HepG2 (cell line): Measurements from ENCODE around the gene FITM1. TPM values are rescaled to one million over a fixed set of nuclear protein-coding genes. Genes with fewer than 3 reads are reported as not detected.

Experiments
- ARHGAP35 ChIP-seq: sonication (generic); formaldehyde crosslinking; IDR thresholded peaks from 2 replicates; pipeline ENCODE4 v1.9.0; 2022; ENCODE audit warnings: mild to moderate bottlenecking, inconsistent platforms, moderate library complexity, missing genetic modification reagents, borderline replicate concordance
- CCDC6 ChIP-seq: sonication (generic); formaldehyde crosslinking; IDR thresholded peaks from 2 replicates; pipeline ENCODE4 v1.8.1; 2022; ENCODE audit warnings: mild to moderate bottlenecking, missing genetic modification reagents, moderate library complexity
- DZIP1 ChIP-seq: sonication (generic); formaldehyde crosslinking; IDR thresholded peaks from 2 replicates; pipeline ENCODE4 v1.5.0; 2020; ENCODE audit warnings: mild to moderate bottlenecking, missing genetic modification reagents
- GABPB1 ChIP-seq: IDR thresholded peaks from 2 replicates; pipeline ENCODE4 v1.6.1; 2016; ENCODE audit warnings: mild to moderate bottlenecking, missing genetic modification reagents, moderate library complexity, missing compliant biosample characterization
- HOMEZ ChIP-seq: IDR thresholded peaks from 2 replicates; pipeline ENCODE4 v1.6.1; 2016; ENCODE audit warnings: low read depth
- JARID2 ChIP-seq: sonication (generic); formaldehyde crosslinking; IDR thresholded peaks from 2 replicates; pipeline ENCODE4 v1.8.1; 2023; ENCODE audit warnings: missing genetic modification reagents, inconsistent platforms; ENCODE audit not compliant: insufficient replicate concordance
- PCBP2 ChIP-seq: fragments of 200-400 bp; formaldehyde crosslinking; optimal IDR thresholded peaks from 2 replicates; pipeline ENCODE3; 2018; ENCODE audit warnings: low read length, low read depth; ENCODE audit not compliant: poor library complexity, severe bottlenecking
- SPEN ChIP-seq: sonication (generic); formaldehyde crosslinking; IDR thresholded peaks from 2 replicates; pipeline ENCODE4 v1.5.1; 2020; ENCODE audit warnings: low read depth, mild to moderate bottlenecking, missing genetic modification reagents
- TBP ChIP-seq: sonication (generic); formaldehyde crosslinking; IDR thresholded peaks from 2 replicates; pipeline ENCODE4 v1.5.0; 2020; ENCODE audit warnings: missing genetic modification reagents
- YY1 ChIP-seq: IDR thresholded peaks from 2 replicates; pipeline ENCODE4 v1.6.1; 2011; ENCODE audit warnings: low read length, low read depth, moderate library complexity, mild to moderate bottlenecking; ENCODE audit not compliant: insufficient read depth, insufficient replicate concordance
- ZNF563 ChIP-seq: sonication (generic); formaldehyde crosslinking; IDR thresholded peaks from 2 replicates; pipeline ENCODE4 v1.8.0; 2022; ENCODE audit warnings: mild to moderate bottlenecking, moderate library complexity, missing genetic modification reagents
- ZNF598 ChIP-seq: sonication (generic); formaldehyde crosslinking; IDR thresholded peaks from 2 replicates; pipeline ENCODE4 v1.5.1; 2020; ENCODE audit warnings: mild to moderate bottlenecking, missing genetic modification reagents, borderline replicate concordance
- ZSCAN5A ChIP-seq: sonication (generic); formaldehyde crosslinking; IDR thresholded peaks from 2 replicates; pipeline ENCODE4 v1.8.0; 2022; ENCODE audit warnings: mild to moderate bottlenecking, missing genetic modification reagents, borderline replicate concordance
- polyA plus RNA-seq, 8 experiments: library from polyadenylated mRNA; depleted of rRNA in 3 of 8; stranded (reverse) in 7 of 8; unstranded in 1 of 8; fragments of >200 nt; fragmentation: Illumina TruSeq in 4 of 8; extraction: Trizol in 4 of 8; gene quantifications; 2 replicates each; pipeline versions ENCODE4 v1.2.1 to v1.2.3, GENCODE V29; 2011 to 2016; ENCODE audit warnings: low read depth in 4 of 8, missing spikeins in 1 of 8, mixed read lengths in 1 of 8; ENCODE audit not compliant: insufficient read depth in 1 of 8
- total RNA-seq, 5 experiments: library from RNA; depleted of rRNA; stranded (reverse); fragments of >200 nt; fragmentation: Illumina TruSeq; extraction: Trizol; gene quantifications; 2 replicates each; pipeline ENCODE4 v1.2.3, GENCODE V29; 2016; ENCODE audit warnings: low read depth in 1 of 5
- TF ChIP-seq, protein P1 (sequence below): sonication (generic); formaldehyde crosslinking; IDR thresholded peaks from 2 replicates; pipeline ENCODE4 v1.4.0; 2020; ENCODE audit warnings: missing genetic modification reagents, borderline replicate concordance
- TF ChIP-seq, protein P2 (sequence below): sonication (generic); formaldehyde crosslinking; IDR thresholded peaks from 2 replicates; pipeline ENCODE4 v1.4.0; 2020; ENCODE audit warnings: missing genetic modification reagents

FITM1 gene
- total and polyA plus RNA-seq, 2 of the 13 experiments (the other 11 are each of a cell fraction or from before 2014, with no cell fraction given), result 2.7 to 5.8 TPM

DNA sequence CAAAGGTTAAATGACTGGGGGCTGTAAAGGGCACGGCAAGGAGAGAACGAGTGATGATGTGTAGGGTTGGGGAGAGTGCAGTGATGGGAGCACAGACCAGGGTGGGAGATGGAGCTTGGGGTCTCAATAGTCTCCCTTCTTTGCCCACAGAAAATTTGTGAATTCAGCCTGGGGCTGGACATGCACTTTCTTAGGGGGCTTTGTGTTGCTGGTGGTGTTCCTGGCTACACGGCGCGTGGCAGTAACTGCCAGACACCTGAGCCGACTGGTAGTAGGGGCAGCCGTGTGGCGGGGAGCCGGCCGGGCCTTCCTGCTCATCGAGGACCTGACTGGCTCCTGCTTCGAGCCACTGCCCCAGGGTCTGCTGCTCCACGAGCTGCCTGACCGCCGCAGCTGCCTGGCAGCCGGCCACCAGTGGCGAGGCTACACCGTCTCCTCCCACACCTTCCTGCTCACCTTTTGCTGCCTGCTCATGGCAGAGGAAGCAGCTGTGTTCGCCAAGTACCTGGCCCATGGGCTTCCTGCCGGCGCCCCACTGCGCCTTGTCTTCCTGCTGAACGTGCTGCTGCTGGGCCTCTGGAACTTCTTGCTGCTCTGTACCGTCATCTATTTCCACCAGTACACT, 1.7 kb downstream of the FITM1 start (continued):
- TF ChIP-seq, protein P1, sequence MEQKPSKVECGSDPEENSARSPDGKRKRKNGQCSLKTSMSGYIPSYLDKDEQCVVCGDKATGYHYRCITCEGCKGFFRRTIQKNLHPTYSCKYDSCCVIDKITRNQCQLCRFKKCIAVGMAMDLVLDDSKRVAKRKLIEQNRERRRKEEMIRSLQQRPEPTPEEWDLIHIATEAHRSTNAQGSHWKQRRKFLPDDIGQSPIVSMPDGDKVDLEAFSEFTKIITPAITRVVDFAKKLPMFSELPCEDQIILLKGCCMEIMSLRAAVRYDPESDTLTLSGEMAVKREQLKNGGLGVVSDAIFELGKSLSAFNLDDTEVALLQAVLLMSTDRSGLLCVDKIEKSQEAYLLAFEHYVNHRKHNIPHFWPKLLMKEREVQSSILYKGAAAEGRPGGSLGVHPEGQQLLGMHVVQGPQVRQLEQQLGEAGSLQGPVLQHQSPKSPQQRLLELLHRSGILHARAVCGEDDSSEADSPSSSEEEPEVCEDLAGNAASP (CRISPR knock-in tag), result no peak
- TF ChIP-seq ZSCAN5A (CRISPR knock-in tag), result no peak
- no peak for TF ChIP-seq PCBP2
- no peak for TF ChIP-seq TBP (CRISPR knock-in tag)
- no peak for TF ChIP-seq YY1
- peak; percentile 33; the same call in 1 of the 2 replicates for TF ChIP-seq ARHGAP35 (CRISPR knock-in tag)
- TF ChIP-seq CCDC6 (CRISPR knock-in tag), result no peak
- TF ChIP-seq DZIP1 (CRISPR knock-in tag), result no peak
- peak; percentile 38; the same call in 1 of the 2 replicates for TF ChIP-seq GABPB1 (CRISPR knock-in tag)
- TF ChIP-seq, protein P2, sequence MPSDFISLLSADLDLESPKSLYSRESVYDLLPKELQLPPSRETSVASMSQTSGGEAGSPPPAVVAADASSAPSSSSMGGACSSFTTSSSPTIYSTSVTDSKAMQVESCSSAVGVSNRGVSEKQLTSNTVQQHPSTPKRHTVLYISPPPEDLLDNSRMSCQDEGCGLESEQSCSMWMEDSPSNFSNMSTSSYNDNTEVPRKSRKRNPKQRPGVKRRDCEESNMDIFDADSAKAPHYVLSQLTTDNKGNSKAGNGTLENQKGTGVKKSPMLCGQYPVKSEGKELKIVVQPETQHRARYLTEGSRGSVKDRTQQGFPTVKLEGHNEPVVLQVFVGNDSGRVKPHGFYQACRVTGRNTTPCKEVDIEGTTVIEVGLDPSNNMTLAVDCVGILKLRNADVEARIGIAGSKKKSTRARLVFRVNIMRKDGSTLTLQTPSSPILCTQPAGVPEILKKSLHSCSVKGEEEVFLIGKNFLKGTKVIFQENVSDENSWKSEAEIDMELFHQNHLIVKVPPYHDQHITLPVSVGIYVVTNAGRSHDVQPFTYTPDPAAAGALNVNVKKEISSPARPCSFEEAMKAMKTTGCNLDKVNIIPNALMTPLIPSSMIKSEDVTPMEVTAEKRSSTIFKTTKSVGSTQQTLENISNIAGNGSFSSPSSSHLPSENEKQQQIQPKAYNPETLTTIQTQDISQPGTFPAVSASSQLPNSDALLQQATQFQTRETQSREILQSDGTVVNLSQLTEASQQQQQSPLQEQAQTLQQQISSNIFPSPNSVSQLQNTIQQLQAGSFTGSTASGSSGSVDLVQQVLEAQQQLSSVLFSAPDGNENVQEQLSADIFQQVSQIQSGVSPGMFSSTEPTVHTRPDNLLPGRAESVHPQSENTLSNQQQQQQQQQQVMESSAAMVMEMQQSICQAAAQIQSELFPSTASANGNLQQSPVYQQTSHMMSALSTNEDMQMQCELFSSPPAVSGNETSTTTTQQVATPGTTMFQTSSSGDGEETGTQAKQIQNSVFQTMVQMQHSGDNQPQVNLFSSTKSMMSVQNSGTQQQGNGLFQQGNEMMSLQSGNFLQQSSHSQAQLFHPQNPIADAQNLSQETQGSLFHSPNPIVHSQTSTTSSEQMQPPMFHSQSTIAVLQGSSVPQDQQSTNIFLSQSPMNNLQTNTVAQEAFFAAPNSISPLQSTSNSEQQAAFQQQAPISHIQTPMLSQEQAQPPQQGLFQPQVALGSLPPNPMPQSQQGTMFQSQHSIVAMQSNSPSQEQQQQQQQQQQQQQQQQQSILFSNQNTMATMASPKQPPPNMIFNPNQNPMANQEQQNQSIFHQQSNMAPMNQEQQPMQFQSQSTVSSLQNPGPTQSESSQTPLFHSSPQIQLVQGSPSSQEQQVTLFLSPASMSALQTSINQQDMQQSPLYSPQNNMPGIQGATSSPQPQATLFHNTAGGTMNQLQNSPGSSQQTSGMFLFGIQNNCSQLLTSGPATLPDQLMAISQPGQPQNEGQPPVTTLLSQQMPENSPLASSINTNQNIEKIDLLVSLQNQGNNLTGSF, result 0 out of 2 replicates have a peak, but pooled peaks have one; percentile 53
- no peak for TF ChIP-seq JARID2 (CRISPR knock-in tag)
- no peak for TF ChIP-seq ZNF563 (CRISPR knock-in tag)
- TF ChIP-seq SPEN (CRISPR knock-in tag), result no peak
- TF ChIP-seq ZNF598, result peak; percentile 36; the same call in 1 of the 2 replicates
- TF ChIP-seq HOMEZ (CRISPR knock-in tag), result no peak
